Suprapubic skin (tissue), 3 donors: Measurements from ENCODE around the gene VCP.

Source experiments
- CTCF ChIP-seq, 2 donors: fragments of 200-600 bp in 1 of 2; fragments of 450-650 bp in 1 of 2; sonication (generic) in 1 of 2; IDR thresholded peaks; one replicate each; pipeline ENCODE4 v1.5.1; 2016 to 2019; ENCODE audit warnings: antibody characterized with exemption in 2 of 2, mild to moderate bottlenecking in 1 of 2, moderate library complexity in 1 of 2
- EP300 ChIP-seq: sonication (generic); formaldehyde crosslinking; IDR thresholded peaks from one replicate; pipeline ENCODE4 v1.6.1; 2017; ENCODE audit warnings: antibody characterized with exemption

GRCh38 chr9:35085078-35085477 is 12.7 kb upstream of the VCP start:
- no peak for TF ChIP-seq CTCF (IDR thresholded peaks at IDR 0.05)
- no peak for TF ChIP-seq EP300
